B cell (primary cell): ENCODE results near the gene TBRG4. TPM values are rescaled to one million over a fixed set of nuclear protein-coding genes. Genes with fewer than 3 reads are reported as not detected.
A peak's percentile ranks its signal among the peaks of the same experiment; 100 is the strongest.

Source experiments
- ATAC-seq: fragments of 200-7000 bp; cut with Tn5 transposase; one replicate; pipeline ENCODE4 v1.10.0; 2021; ENCODE audit warnings: low read depth, mild to moderate bottlenecking, moderate number of reproducible peaks, moderate library complexity
- CTCF ChIA-PET: fragments of 350-600 bp; sonication (Branson Sonifier 250); formaldehyde crosslinking; loops from one replicate; lab custom pipeline; 2021; ENCODE audit warnings: antibody characterized with exemption, inconsistent platforms; lab: Charles Lee
- POLR2A ChIA-PET: fragments of 350-600 bp; sonication (Branson Sonifier 250); formaldehyde crosslinking; loops from one replicate; lab custom pipeline; 2021; ENCODE audit warnings: antibody characterized with exemption; lab: Charles Lee
- DNase-seq: peaks from one replicate; pipeline ENCODE4 v3.0.0; 2013
- H2AFZ ChIP-seq: 2 replicates; pipeline ENCODE4 v1.6.1; 2012; ENCODE audit warnings: mild to moderate bottlenecking, low read depth, low read length; ENCODE audit not compliant: insufficient read depth, poor library complexity, severe bottlenecking
- H3K27ac ChIP-seq, 2 donors: 1 replicate in 1 of 2; 2 replicates in 1 of 2; pipeline ENCODE4 v1.5.1; 2012 to 2013; ENCODE audit warnings: low read length in 2 of 2, mild to moderate bottlenecking in 2 of 2, moderate library complexity in 1 of 2
- H3K27me3 ChIP-seq, 4 experiments: fragments of 200-600 bp in 1 of 4; sonication (generic) in 1 of 4; replicated peaks in 1 of 4; 1 replicate in 2 of 4; 2 replicates in 2 of 4; pipeline versions ENCODE4 v1.6.1 to v1.7.0; 2013 to 2016; ENCODE audit warnings: low read length in 3 of 4, mild to moderate bottlenecking in 2 of 4, mixed read lengths in 1 of 4, moderate library complexity in 1 of 4; ENCODE audit not compliant: insufficient read depth in 4 of 4, control insufficient read depth in 3 of 4; ENCODE audit errors: control extremely low read depth in 1 of 4
- H3K36me3 ChIP-seq, 2 experiments: replicated peaks in 1 of 2; 1 replicate in 1 of 2; 2 replicates in 1 of 2; pipeline versions ENCODE4 v1.6.1 to v1.7.1; 2013; ENCODE audit warnings: low read length in 1 of 2; ENCODE audit not compliant: insufficient read depth in 2 of 2, control insufficient read depth in 1 of 2; ENCODE audit errors: control extremely low read depth in 1 of 2, extremely low read depth in 1 of 2
- H3K4me1 ChIP-seq, 2 donors: fragments of 200-600 bp in 1 of 2; sonication (generic) in 1 of 2; 1 replicate in 1 of 2; 2 replicates in 1 of 2; pipeline versions ENCODE4 v1.5.1 to v1.6.1; 2013 to 2017; ENCODE audit warnings: low read length in 2 of 2; ENCODE audit not compliant: control insufficient read depth in 2 of 2, insufficient read depth in 2 of 2
- H3K4me2 ChIP-seq: replicated peaks from 2 replicates; pipeline ENCODE3; 2012; ENCODE audit warnings: mild to moderate bottlenecking, low read depth, low read length; ENCODE audit not compliant: poor library complexity, severe bottlenecking
- H3K4me3 ChIP-seq, 5 experiments: fragments of 200-600 bp in 1 of 5; sonication (generic) in 1 of 5; 1 replicate in 3 of 5; 2 replicates in 2 of 5; pipeline versions ENCODE4 v1.5.1 to v1.7.0; 2011 to 2016; ENCODE audit warnings: low read length in 4 of 5, mild to moderate bottlenecking in 4 of 5, low read depth in 2 of 5, control low read depth in 1 of 5, moderate library complexity in 1 of 5; ENCODE audit not compliant: insufficient read depth in 1 of 5; ENCODE audit errors: control extremely low read depth in 1 of 5, extremely low read depth in 1 of 5
- H3K79me2 ChIP-seq: fragments of 200-600 bp; sonication (generic); one replicate; pipeline ENCODE4 v1.6.0; 2016; ENCODE audit warnings: low read length; ENCODE audit not compliant: control insufficient read depth, insufficient read depth
- H3K9ac ChIP-seq: fragments of 200-600 bp; sonication (generic); 2 replicates; pipeline ENCODE4 v1.6.1; 2017; ENCODE audit warnings: mild to moderate bottlenecking, low read length, moderate library complexity
- H3K9me3 ChIP-seq, 3 donors: one replicate each; pipeline versions ENCODE4 v1.6.1 to v1.7.1; 2013; ENCODE audit warnings: low read length in 2 of 3; ENCODE audit not compliant: control insufficient read depth in 2 of 3, insufficient read depth in 1 of 3; ENCODE audit errors: control extremely low read depth in 1 of 3
- H4K20me1 ChIP-seq: 2 replicates; pipeline ENCODE4 v1.6.0; 2012; ENCODE audit warnings: mild to moderate bottlenecking, low read length; ENCODE audit not compliant: insufficient read depth, control insufficient read depth, poor library complexity, severe bottlenecking
- H3K27ac Mint-ChIP-seq: one replicate; pipeline ENCODE4 v1.8.0; 2021; ENCODE audit warnings: mixed read lengths
- H3K27me3 Mint-ChIP-seq: one replicate; pipeline ENCODE4 v1.8.0; 2021; ENCODE audit warnings: mixed read lengths
- H3K4me1 Mint-ChIP-seq: one replicate; pipeline ENCODE4 v1.8.0; 2021; ENCODE audit warnings: mixed read lengths
- H3K4me3 Mint-ChIP-seq: one replicate; pipeline ENCODE4 v1.8.0; 2021; ENCODE audit warnings: mixed read lengths
- H3K9me3 Mint-ChIP-seq: one replicate; pipeline ENCODE4 v1.8.0; 2022; ENCODE audit warnings: mixed read lengths; ENCODE audit not compliant: insufficient read depth
- CTCF ChIP-seq: fragments of 200-600 bp; IDR thresholded peaks from one replicate; pipeline ENCODE4 v1.8.0; 2022; ENCODE audit warnings: antibody characterized with exemption, mild to moderate bottlenecking
- EZH2 ChIP-seq: IDR thresholded peaks from 2 replicates; pipeline ENCODE4 v1.6.1; 2012; ENCODE audit warnings: borderline replicate concordance, low read depth, mild to moderate bottlenecking, moderate library complexity, low read length; ENCODE audit not compliant: insufficient read depth, poor library complexity, severe bottlenecking
- WGBS: methylation state at CpG from one replicate; pipeline ENCODE4 v1.1.5; 2013; ENCODE audit warnings: missing lambda C conversion rate; ENCODE audit not compliant: insufficient coverage; 5-methylcytosine and 5-hydroxymethylcytosine counted together
- intact Hi-C: fragments of 100-400 bp; cut with micrococcal nuclease; formaldehyde crosslinking; loops from one replicate; pipeline ENCODE4 v1.10.0; 2022
- polyA plus RNA-seq: library from polyadenylated mRNA; depleted of rRNA; stranded (reverse); fragments of >200 nt; gene quantifications from 2 replicates; pipeline ENCODE4 v1.2.3, GENCODE V29; 2012
- total RNA-seq, 2 donors: library from RNA; stranded (reverse); fragments of 120-200 nt in 1 of 2; gene quantifications; 1 replicate in 1 of 2; 2 replicates in 1 of 2; pipeline versions ENCODE4 v1.2.3 to v1.2.4, GENCODE V29; 2013 to 2022

Gene TBRG4
- total and polyA plus RNA-seq, 2 donors (not counting 1 experiment from before 2014, with no cell fraction given), result 92.8 to 111 TPM

GRCh38 chr7:45086331-45087065 is 25.0 kb downstream of the TBRG4 start:
- DNase-seq, result no peak
- ChIA-PET CTCF (interaction anchor here (0.6 to 1.0 kb wide), 2 partner anchors 23 to 74 kb away, joined by 3 to 4 read pairs; no protein-coding TSS in a partner anchor), POLR2A (no interaction called here)
- Mint-ChIP-seq H3K27ac (peak overlapping the region; percentile 3), H3K4me3 (peak overlapping the region; percentile 50), H3K4me1 (peaks cover 14% of the 10 kb centered on the region), H3K9me3 (no peaks in the 10 kb centered on the region), H3K27me3 (peaks cover 9% of the 10 kb centered on the region)
- Histone ChIP-seq H2AFZ (no peak overlapping the region), H4K20me1 (no peaks in the 10 kb centered on the region), H3K79me2 (no peaks in the 10 kb centered on the region), H3K4me1 (peaks cover 14% of the 10 kb centered on the region in 2 donors), H3K27ac (no peak overlapping the region), H3K9ac (no peak overlapping the region), H3K9me3 (peaks cover 0 to 4% (median 0%) of the 10 kb centered on the region in 3 donors), H3K27me3 (peaks cover 0 to 26% (median 7%) of the 10 kb centered on the region in 4 experiments), H3K4me2 (no peak overlapping the region), H3K36me3 (no peaks in the 10 kb centered on the region), H3K4me3 (no peak overlapping the region)
- WGBS, result 87% methylated on average over 13 of the region's 15 CpGs
- intact Hi-C loops, result no loop called here
- no peak for ATAC-seq
- TF ChIP-seq CTCF (no peak), EZH2 (no peak)

GRCh38 chr7:45085619-45086200 is 25.8 kb downstream of the TBRG4 start:
- peaks cover 0 to 26% (median 7%) of the 10 kb centered on the region in 4 experiments for H3K27me3 ChIP-seq
- H2AFZ ChIP-seq, result no peak overlapping the region
- no peaks in the 10 kb centered on the region for H3K9me3 Mint-ChIP-seq
- TF ChIP-seq CTCF (no peak), EZH2 (no peak)
- no peak overlapping the region for H3K27ac Mint-ChIP-seq
- intact Hi-C loops, result no loop called here
- no peak for DNase-seq
- no peak overlapping the region for H3K4me3 Mint-ChIP-seq
- no peak overlapping the region for H3K4me2 ChIP-seq
- peaks cover 9% of the 10 kb centered on the region for H3K27me3 Mint-ChIP-seq
- ATAC-seq, result no peak
- peaks cover 14% of the 10 kb centered on the region for H3K4me1 Mint-ChIP-seq
- H3K27ac ChIP-seq, result no peak overlapping the region
- no peaks in the 10 kb centered on the region for H3K79me2 ChIP-seq
- H3K4me3 ChIP-seq, result no peak overlapping the region
- peaks cover 14% of the 10 kb centered on the region in 2 donors for H3K4me1 ChIP-seq
- WGBS, result 89% methylated on average over 23 of the region's 23 CpGs
- H4K20me1 ChIP-seq, result no peaks in the 10 kb centered on the region
- CTCF ChIA-PET, result no interaction called here
- peaks cover 0 to 4% (median 0%) of the 10 kb centered on the region in 3 donors for H3K9me3 ChIP-seq
- POLR2A ChIA-PET, result no interaction called here
- H3K9ac ChIP-seq, result no peak overlapping the region
- H3K36me3 ChIP-seq, result no peaks in the 10 kb centered on the region
